NOMO-1 treated with DMSO at 0.1 percent for 48 hours (cell line): ENCODE data around the gene C6.
"Not testable (repeated sequence)": the region's sequence is repeated elsewhere in the genome, so short reads cannot be mapped to it uniquely, and the experiment has no call there.

Experiments
- DNase-seq: peaks from one replicate; lab custom pipeline; 2025; ENCODE audit not compliant: unreplicated experiment; lab: John Stamatoyannopoulos, UW

C6 gene

DNA sequence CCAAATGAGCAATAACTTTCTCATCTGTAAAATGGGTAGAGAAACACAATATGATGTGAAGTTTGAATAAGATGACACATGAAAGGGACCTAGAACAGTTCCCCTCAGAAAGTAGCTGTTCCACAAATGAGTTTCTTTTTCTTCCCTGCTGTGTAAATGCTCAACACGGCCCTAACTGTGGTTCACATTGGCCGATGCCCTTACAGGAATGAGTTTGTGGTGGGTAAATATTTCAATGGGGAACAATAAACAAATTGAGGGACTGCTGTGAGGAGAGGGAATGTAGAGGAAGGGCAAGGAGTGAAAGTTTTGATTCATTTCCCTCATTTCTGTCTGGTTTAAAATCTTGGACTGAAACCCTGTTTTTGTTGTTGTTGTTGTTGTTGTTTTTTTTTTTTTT is 12.8 kb downstream of the C6 start:
- no peak for DNase-seq

- DNase-seq: no peak
Observed at GRCh38 chr5:41199660-41200059, 13.7 kb downstream of the C6 start.

DNA sequence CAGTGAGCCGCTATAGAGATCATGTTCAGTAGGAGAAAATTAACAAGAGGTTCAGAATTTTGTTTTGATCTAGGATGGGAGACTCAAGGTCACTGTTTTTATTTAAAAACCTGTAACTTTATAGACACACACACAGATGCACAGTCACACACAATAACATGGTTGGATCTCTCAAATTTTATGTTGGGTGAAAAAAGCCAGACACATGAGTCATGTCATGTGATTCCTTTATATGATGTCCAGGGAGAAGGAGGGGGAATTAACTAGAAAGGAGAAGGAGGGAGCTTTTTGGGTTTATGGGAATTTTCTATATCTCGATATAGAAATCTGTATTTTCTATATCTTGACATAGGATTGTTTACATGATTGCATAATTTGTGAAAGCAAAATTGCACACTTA is 17.1 kb downstream of the C6 start:
- DNase-seq: no peak

- no peak for DNase-seq
Observed at GRCh38 chr5:41195228-41195627, 18.1 kb downstream of the C6 start.

- DNase-seq: no peak
Observed at GRCh38 chr5:41194339-41194738, 19.0 kb downstream of the C6 start.

GRCh38 chr5:41193456-41194205 is 19.7 kb downstream of the C6 start:
- no peak for DNase-seq

DNA sequence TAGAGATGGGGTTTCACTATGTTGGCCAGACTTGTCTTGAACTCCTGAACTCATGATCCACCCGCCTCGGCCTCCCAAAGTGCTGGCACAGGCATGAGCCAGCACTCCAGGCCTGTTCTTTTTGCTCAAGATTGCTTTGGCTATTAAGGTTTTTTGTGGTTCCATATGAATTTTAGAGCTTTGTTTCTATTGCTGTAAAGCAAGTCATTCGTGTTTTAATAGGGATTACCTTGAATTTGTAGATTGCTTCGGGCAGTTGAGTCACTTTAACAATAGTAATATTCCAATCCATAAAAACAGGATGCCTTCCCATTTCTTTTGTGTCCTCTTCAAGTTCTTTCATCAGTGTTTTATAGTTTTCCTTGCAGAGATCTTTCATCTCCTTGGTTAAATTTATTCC is 22.1 kb downstream of the C6 start:
- no peak for DNase-seq

DNA sequence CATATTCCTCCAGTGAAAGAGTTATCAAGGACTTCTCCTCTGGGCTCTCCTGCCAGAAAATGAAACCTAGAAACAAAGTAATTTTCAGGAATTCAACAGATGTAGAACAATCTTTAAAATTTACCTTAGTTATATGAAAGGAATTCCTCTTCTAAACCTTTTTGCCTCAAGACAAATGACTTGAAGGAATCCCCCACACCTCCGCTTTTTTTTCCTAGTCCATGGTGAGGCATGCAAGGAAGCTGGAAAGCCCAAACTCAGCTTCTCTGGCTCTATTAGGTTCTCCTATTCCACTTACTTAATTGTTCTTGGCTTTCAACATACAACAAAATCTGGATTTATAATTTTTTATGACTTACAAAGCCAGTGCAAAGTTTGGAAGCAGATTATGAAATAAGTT is 27.2 kb downstream of the C6 start:
- no peak for DNase-seq

DNA sequence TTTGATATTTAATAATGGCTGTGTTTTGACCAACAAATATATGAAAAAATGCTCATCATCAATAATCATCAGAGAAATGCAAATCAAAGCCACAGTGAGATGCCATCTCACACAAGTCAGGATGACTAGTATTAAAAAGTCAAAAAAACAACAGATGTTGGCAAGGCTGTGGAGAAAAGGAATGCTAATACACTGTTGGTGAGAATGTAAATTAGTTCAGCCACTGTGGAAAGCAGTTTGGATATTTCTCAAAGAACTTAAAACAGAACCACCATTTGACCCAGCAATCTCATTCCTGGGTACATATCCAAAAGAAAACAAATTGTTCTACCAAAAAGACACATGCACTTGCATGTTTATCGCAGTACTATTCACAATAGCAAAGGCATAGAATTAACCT is 30.0 kb downstream of the C6 start:
- DNase-seq: not testable (repeated sequence)

GRCh38 chr5:41182666-41183065 is 30.7 kb downstream of the C6 start:
- DNase-seq: no peak

DNA sequence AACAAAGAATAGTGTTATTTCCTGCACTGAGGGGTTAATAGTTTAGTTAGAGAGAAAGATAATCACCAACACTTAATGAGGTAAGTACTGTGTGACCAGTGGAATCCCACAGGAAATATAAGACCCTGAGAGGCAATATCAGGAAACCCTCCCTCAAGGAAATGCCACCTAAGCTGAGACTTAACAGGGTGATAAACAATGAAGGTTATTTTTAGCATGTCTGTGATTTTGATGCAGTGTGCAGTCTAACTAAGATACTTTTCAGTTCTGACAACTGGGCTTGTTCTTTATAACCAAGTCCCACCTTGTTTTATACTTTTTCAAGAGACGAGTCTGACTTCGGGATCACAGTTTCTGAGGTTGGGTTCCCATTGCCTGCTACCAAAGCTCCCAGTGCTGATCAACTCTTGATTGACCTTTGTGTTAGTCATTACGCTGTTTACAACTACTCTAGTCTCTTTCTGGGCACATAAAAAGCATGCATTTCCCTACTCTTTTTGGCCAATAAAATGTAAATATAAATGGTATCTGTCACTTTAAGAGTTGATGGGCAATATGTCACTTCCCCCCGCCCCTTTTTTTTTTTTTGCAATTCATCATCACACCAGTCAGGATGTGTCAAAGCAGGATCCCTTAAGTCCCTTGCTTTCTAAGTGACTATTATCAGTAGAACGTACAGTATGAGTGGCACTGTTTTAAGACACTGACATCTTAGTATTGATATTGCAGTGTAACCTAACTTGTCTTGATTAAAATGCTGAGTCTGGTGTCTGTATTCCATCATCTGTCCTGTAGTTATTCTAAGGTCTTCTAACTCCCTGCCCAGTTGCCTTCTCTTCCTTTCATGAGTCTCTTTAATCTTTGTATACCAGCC is 31.4 kb downstream of the C6 start:
- DNase-seq: no peak

- no peak for DNase-seq
Observed at GRCh38 chr5:41176952-41177351, 36.4 kb downstream of the C6 start.

- DNase-seq: no peak
Observed at GRCh38 chr5:41172012-41172411, 41.3 kb downstream of the C6 start.

GRCh38 chr5:41161271-41161670 is 52.1 kb downstream of the C6 start:
- DNase-seq: no peak

- DNase-seq: no peak
Observed at GRCh38 chr5:41157272-41157894, 55.9 kb downstream of the C6 start.

DNA sequence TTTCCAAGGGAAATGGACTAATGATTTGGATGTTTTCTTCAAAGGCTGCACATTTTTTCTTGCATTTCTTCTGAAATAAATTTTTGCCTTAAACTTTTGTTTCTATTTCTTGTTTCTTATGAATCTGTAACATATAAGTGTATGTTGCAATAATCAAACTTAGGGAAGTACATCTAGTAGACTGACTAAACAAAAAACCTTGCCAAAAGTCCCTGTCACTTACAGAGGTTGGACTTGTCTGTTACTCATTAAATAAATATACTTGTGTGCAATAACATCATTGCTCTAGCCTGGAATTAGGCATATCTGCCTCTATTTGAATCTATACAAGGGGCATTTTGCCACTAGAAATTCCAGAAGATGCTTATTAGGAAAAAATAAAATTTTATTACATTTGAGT is 56.6 kb downstream of the C6 start:
- no peak for DNase-seq

GRCh38 chr5:41154491-41154890 is 58.8 kb downstream of the C6 start:
- no peak for DNase-seq

GRCh38 chr5:41151564-41151963 is 61.8 kb downstream of the C6 start:
- no peak for DNase-seq

DNA sequence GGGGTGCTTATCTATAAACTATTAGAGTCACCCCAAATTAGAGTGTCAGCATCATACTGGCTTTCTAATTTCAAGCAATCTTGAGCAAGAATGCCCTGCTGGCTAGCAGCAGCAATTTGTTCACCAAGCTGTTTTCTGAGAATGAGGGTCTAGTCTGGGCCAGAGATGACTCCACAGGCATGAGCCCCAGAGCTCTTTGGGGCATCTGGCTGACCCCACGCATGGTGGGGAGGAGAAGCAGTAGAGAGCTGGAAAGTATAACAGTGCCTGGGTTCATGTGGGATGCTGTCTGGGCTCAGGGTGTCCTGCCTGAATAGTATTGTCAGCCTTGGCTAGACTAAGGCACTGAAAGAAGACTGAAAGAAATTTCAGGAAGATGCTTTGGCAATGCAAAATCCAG is 64.9 kb downstream of the C6 start:
- no peak for DNase-seq

DNA sequence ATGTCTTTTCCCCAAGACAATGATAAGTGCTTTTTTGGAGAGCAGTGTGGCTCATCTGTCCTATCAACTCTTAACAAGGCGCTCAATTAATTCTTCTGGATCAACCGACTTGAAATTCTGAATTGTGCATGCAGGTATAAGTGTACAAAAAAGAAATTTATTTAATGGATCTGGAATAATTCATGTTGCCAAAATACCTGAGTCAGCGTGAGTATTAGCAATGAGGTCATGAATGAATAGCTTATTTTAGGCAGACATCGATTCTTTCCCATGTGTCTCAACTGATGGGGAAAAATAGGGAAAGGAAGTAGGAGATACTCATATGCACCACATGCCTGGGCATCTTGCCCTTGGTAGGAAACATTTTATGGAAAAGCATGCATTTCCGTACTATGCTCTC is 68.0 kb downstream of the C6 start:
- DNase-seq: no peak

- no peak for DNase-seq
Observed at GRCh38 chr5:41143131-41143901, 70.0 kb downstream of the C6 start.
